HEK293 (cell line): ENCODE measurements around the gene SLC39A7.

Source experiments
- CTCF ChIA-PET: fragments of 350-600 bp; formaldehyde crosslinking; extraction: SDS; loops from one replicate; lab custom pipeline; 2021; ENCODE audit warnings: antibody characterized with exemption; lab: Yijun Ruan, JAX
- POLR2A ChIA-PET: fragments of 300-600 bp; formaldehyde crosslinking; extraction: SDS; loops from one replicate; lab custom pipeline; 2020; ENCODE audit warnings: antibody characterized with exemption, inconsistent platforms; lab: Yijun Ruan, JAX
- H3K27ac ChIP-seq: fragments of 200-500 bp; sonication (Bioruptor generic); 2 replicates; pipeline ENCODE4 v1.5.1; 2014; ENCODE audit warnings: low read depth, low read length, control low read depth, inconsistent platforms; ENCODE audit errors: extremely low read depth
- H3K36me3 ChIP-seq, 2 experiments: fragments of 200-500 bp in 1 of 2; sonication (Bioruptor generic) in 1 of 2; 1 replicate in 1 of 2; 2 replicates in 1 of 2; pipeline ENCODE4 v1.5.1; 2014 to 2017; ENCODE audit warnings: inconsistent platforms in 2 of 2, low read length in 2 of 2; ENCODE audit not compliant: control insufficient read depth in 2 of 2, insufficient read depth in 1 of 2
- H3K4me1 ChIP-seq: fragments of 200-500 bp; sonication (Bioruptor generic); 2 replicates; pipeline ENCODE4 v1.5.1; 2014; ENCODE audit warnings: mild to moderate bottlenecking, low read length, inconsistent platforms; ENCODE audit not compliant: control insufficient read depth, insufficient read depth
- H3K4me3 ChIP-seq: 2 replicates; pipeline ENCODE4 v1.5.1; 2011; ENCODE audit warnings: low read depth, mild to moderate bottlenecking, control low read depth, low read length, moderate library complexity
- H3K9me3 ChIP-seq: fragments of 200-500 bp; sonication (Bioruptor generic); 2 replicates; pipeline ENCODE4 v1.5.1; 2014; ENCODE audit warnings: low read depth, low read length, inconsistent platforms; ENCODE audit not compliant: control insufficient read depth, insufficient read depth
- BCL11A ChIP-seq: fragments of 450-650 bp; formaldehyde crosslinking; IDR thresholded peaks from 2 replicates; pipeline ENCODE4 v1.5.1; 2016; ENCODE audit warnings: low read depth, missing biosample characterization, missing genetic modification characterization
- BCL11B ChIP-seq: fragments of 450-650 bp; formaldehyde crosslinking; IDR thresholded peaks from 2 replicates; pipeline ENCODE4 v1.5.1; 2016; ENCODE audit warnings: low read depth, missing biosample characterization, missing genetic modification characterization
- GLIS1 ChIP-seq: fragments of 450-650 bp; formaldehyde crosslinking; IDR thresholded peaks from 2 replicates; pipeline ENCODE4 v1.5.1; 2016; ENCODE audit warnings: missing biosample characterization, missing genetic modification characterization
- IKZF3 ChIP-seq: fragments of 450-650 bp; IDR thresholded peaks from 2 replicates; pipeline ENCODE4 v1.5.0; 2018; ENCODE audit warnings: missing biosample characterization, mild to moderate bottlenecking, missing genetic modification characterization, moderate library complexity
- REST ChIP-seq: fragments of 450-650 bp; formaldehyde crosslinking; IDR thresholded peaks from 2 replicates; pipeline ENCODE4 v1.5.1; 2016; ENCODE audit warnings: missing biosample characterization, missing genetic modification characterization
- SALL2 ChIP-seq: fragments of 450-650 bp; formaldehyde crosslinking; IDR thresholded peaks from 2 replicates; pipeline ENCODE4 v1.5.0; 2017; ENCODE audit warnings: missing biosample characterization, mild to moderate bottlenecking, missing genetic modification characterization, borderline replicate concordance
- ZFP41 ChIP-seq: fragments of 450-650 bp; formaldehyde crosslinking; IDR thresholded peaks from 2 replicates; pipeline ENCODE4 v1.5.1; 2016; ENCODE audit warnings: missing biosample characterization, missing genetic modification characterization, borderline replicate concordance
- ZNF121 ChIP-seq: fragments of 450-650 bp; formaldehyde crosslinking; IDR thresholded peaks from 2 replicates; pipeline ENCODE4 v1.5.1; 2016; ENCODE audit warnings: missing biosample characterization, missing genetic modification characterization
- ZNF266 ChIP-seq: fragments of 450-650 bp; formaldehyde crosslinking; IDR thresholded peaks from 2 replicates; pipeline ENCODE4 v1.5.1; 2016; ENCODE audit warnings: missing biosample characterization, missing genetic modification characterization, low read depth
- ZNF555 ChIP-seq: fragments of 450-650 bp; formaldehyde crosslinking; conservative IDR thresholded peaks from 2 replicates; pipeline ENCODE4 v1.5.1; 2017; ENCODE audit warnings: missing biosample characterization, mild to moderate bottlenecking, missing genetic modification characterization, inconsistent platforms
- ZNF558 ChIP-seq: fragments of 450-650 bp; formaldehyde crosslinking; IDR thresholded peaks from 2 replicates; pipeline ENCODE4 v1.5.1; 2016; ENCODE audit warnings: missing biosample characterization, missing genetic modification characterization
- ZNF654 ChIP-seq: fragments of 450-650 bp; formaldehyde crosslinking; IDR thresholded peaks from 2 replicates; pipeline ENCODE4 v1.5.1; 2016; ENCODE audit warnings: low read depth, missing biosample characterization, missing genetic modification characterization
- ZNF670 ChIP-seq: fragments of 450-650 bp; formaldehyde crosslinking; IDR thresholded peaks from 2 replicates; pipeline ENCODE4 v1.5.1; 2016; ENCODE audit warnings: missing biosample characterization, missing genetic modification characterization, low read depth
- ZNF677 ChIP-seq: fragments of 450-650 bp; IDR thresholded peaks from 2 replicates; pipeline ENCODE4 v1.5.0; 2018; ENCODE audit warnings: missing biosample characterization, mild to moderate bottlenecking, missing genetic modification characterization, moderate library complexity
- TF ChIP-seq, protein P1 (sequence below): fragments of 450-650 bp; formaldehyde crosslinking; IDR thresholded peaks from 2 replicates; pipeline ENCODE4 v1.5.1; 2016; ENCODE audit warnings: missing biosample characterization, missing genetic modification characterization
- TF ChIP-seq, protein P2 (sequence below): fragments of 450-650 bp; formaldehyde crosslinking; IDR thresholded peaks from 2 replicates; pipeline ENCODE4 v1.5.1; 2016; ENCODE audit warnings: missing biosample characterization, missing genetic modification characterization

SLC39A7 gene

GRCh38 chr6:33170176-33171015 is 30.3 kb upstream of the SLC39A7 start (continued):
- no peak for TF ChIP-seq ZNF558 (tag by site-specific recombination)
- TF ChIP-seq ZNF670 (tag by site-specific recombination): no peak

- Histone ChIP-seq H3K4me3 (no peak overlapping the region), H3K36me3 (no peaks in the 10 kb centered on the region), H3K27ac (no peak overlapping the region), H3K9me3 (no peaks in the 10 kb centered on the region), H3K4me1 (no peaks in the 10 kb centered on the region)
- CTCF ChIA-PET: interaction anchor here (0.6 to 1.5 kb wide), 3 partner anchors 9 to 332 kb away, joined by 3 to 9 read pairs (median 4); no protein-coding TSS in a partner anchor
- TF ChIP-seq BCL11B (tag by site-specific recombination) (peak; percentile 95), ZNF654 (tag by site-specific recombination) (no peak), BCL11A (peak; percentile 96), ZFP41 (tag by site-specific recombination) (no peak)
- POLR2A ChIA-PET: interaction anchor here (0.6 to 0.7 kb wide), 2 partner anchors 127 to 311 kb away, joined by 4 to 5 read pairs; partner anchors contain the start of gene RGL2
These were observed 29.4 kb upstream of the SLC39A7 start for GRCh38 chr6:33171016-33171879.

- no peak overlapping the region for H3K4me3 ChIP-seq
- CTCF ChIA-PET: interaction anchor here (0.6 to 1.9 kb wide), 19 partner anchors 10 to 304 kb away, joined by 3 to 9 read pairs (median 3); no protein-coding TSS in a partner anchor
- no peak overlapping the region for H3K27ac ChIP-seq
- H3K36me3 ChIP-seq: no peaks in the 10 kb centered on the region
- POLR2A ChIA-PET: interaction anchor here (0.6 to 0.9 kb wide), 3 partner anchors 127 to 312 kb away, joined by 3 to 5 read pairs (median 4); partner anchors contain the start of gene RGL2
- no peaks in the 10 kb centered on the region for H3K9me3 ChIP-seq
- no peaks in the 10 kb centered on the region for H3K4me1 ChIP-seq
- TF ChIP-seq, protein P1, sequence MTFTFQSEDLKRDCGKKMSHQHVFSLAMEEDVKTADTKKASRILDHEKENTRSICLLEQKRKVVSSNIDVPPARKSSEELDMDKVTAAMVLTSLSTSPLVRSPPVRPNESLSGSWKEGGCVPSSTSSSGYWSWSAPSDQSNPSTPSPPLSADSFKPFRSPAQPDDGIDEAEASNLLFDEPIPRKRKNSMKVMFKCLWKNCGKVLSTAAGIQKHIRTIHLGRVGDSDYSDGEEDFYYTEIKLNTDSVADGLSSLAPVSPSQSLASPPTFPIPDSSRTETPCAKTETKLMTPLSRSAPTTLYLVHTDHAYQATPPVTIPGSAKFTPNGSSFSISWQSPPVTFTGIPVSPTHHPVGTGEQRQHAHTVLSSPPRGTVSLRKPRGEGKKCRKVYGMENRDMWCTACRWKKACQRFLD (tag by site-specific recombination): no peak
- TF ChIP-seq ZNF266 (no peak), GLIS1 (tag by site-specific recombination) (peak; percentile 20; the same call in 1 of the 2 replicates), ZNF677 (tag by site-specific recombination) (no peak)
- TF ChIP-seq, protein P2, sequence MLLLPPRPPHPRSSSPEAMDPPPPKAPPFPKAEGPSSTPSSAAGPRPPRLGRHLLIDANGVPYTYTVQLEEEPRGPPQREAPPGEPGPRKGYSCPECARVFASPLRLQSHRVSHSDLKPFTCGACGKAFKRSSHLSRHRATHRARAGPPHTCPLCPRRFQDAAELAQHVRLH (tag by site-specific recombination): no peak
These were observed 28.6 kb upstream of the SLC39A7 start for GRCh38 chr6:33171880-33172687.

GRCh38 chr6:33172688-33173534 is 27.8 kb upstream of the SLC39A7 start:
- Histone ChIP-seq H3K36me3 (no peaks in the 10 kb centered on the region), H3K4me1 (no peaks in the 10 kb centered on the region), H3K27ac (no peak overlapping the region), H3K4me3 (no peak overlapping the region), H3K9me3 (no peaks in the 10 kb centered on the region)
- POLR2A ChIA-PET: interaction anchor here (0.9 kb wide), 1 partner anchor 203 kb away, joined by 3 read pairs; no protein-coding TSS in a partner anchor
- CTCF ChIA-PET: interaction anchor here (0.6 to 2.1 kb wide), 28 partner anchors 9 to 305 kb away, joined by 3 to 10 read pairs (median 3); no protein-coding TSS in a partner anchor
- no peak for TF ChIP-seq ZNF121 (tag by site-specific recombination)
- no peak for TF ChIP-seq REST (tag by site-specific recombination)
- TF ChIP-seq ZNF555 (tag by site-specific recombination): no peak
- TF ChIP-seq ZNF654 (tag by site-specific recombination): peak; percentile 46
- no peak for TF ChIP-seq SALL2 (tag by site-specific recombination)
- TF ChIP-seq IKZF3 (tag by site-specific recombination): peak; percentile 64
